Heart left ventricle (tissue), 16 donors: Measurements from ENCODE around the gene FAM89B. TPM values are rescaled to one million over a fixed set of nuclear protein-coding genes. Genes with fewer than 3 reads are reported as not detected.

ENCODE experiments used
- ATAC-seq, 4 donors: fragments of 200-7000 bp; cut with Tn5 transposase; one replicate each; pipeline ENCODE4 v1.9.1; 2020 to 2022; ENCODE audit warnings: moderate library complexity in 4 of 4, mild to moderate bottlenecking in 3 of 4, moderate number of reproducible peaks in 1 of 4
- DNase-seq, 5 donors: peaks; one replicate each; pipeline ENCODE4 v3.0.0-alpha.2; 2020
- H3K27ac ChIP-seq, 12 donors: fragments of 200-600 bp; sonication (generic) in 4 of 12; one replicate each; pipeline versions ENCODE4 v1.5.0 to v1.8.0; 2016 to 2022; ENCODE audit warnings: mild to moderate bottlenecking in 2 of 12
- H3K27me3 ChIP-seq, 9 donors: fragments of 200-600 bp; sonication (generic) in 2 of 9; one replicate each; pipeline versions ENCODE4 v1.5.1 to v1.8.0; 2016 to 2022; ENCODE audit warnings: mild to moderate bottlenecking in 3 of 9
- H3K36me3 ChIP-seq, 9 donors: fragments of 200-600 bp; sonication (generic) in 2 of 9; one replicate each; pipeline versions ENCODE4 v1.5.0 to v1.8.0; 2018 to 2022; ENCODE audit warnings: mild to moderate bottlenecking in 2 of 9
- H3K4me1 ChIP-seq, 12 donors: fragments of 200-600 bp; sonication (generic) in 4 of 12; one replicate each; pipeline versions ENCODE4 v1.5.0 to v1.8.0; 2016 to 2022; ENCODE audit warnings: mild to moderate bottlenecking in 3 of 12
- H3K4me3 ChIP-seq, 12 donors: fragments of 200-600 bp; sonication (generic) in 4 of 12; one replicate each; pipeline versions ENCODE4 v1.5.0 to v1.8.0; 2017 to 2022; ENCODE audit warnings: mild to moderate bottlenecking in 9 of 12, moderate library complexity in 4 of 12
- H3K9me3 ChIP-seq, 12 donors: fragments of 200-600 bp; sonication (generic) in 4 of 12; one replicate each; pipeline versions ENCODE4 v1.5.0 to v1.8.0; 2016 to 2022; ENCODE audit warnings: mild to moderate bottlenecking in 1 of 12
- POLR2A ChIP-seq, 2 donors: fragments of 450-650 bp; IDR thresholded peaks; one replicate each; pipeline ENCODE4 v1.6.1; 2017; ENCODE audit warnings: antibody characterized with exemption in 2 of 2, mild to moderate bottlenecking in 2 of 2, moderate library complexity in 2 of 2
- WGBS, 4 donors: extraction: QIAGEN DNeasy Blood & Tissue Kit in 2 of 4; methylation state at CpG; one replicate each; pipeline versions ENCODE4 v1.1.5 to v1.1.7; 2013 to 2018; 5-methylcytosine and 5-hydroxymethylcytosine counted together
- intact Hi-C, 10 donors: fragments of 100-400 bp; cut with DNase I; formaldehyde crosslinking; loops; one replicate each; pipeline versions ENCODE4 v1.11.1 to v1.14.2; 2022
- polyA plus RNA-seq, 2 donors: library from polyadenylated mRNA; stranded (reverse); fragments of 200-250 nt; gene quantifications; one replicate each; pipeline ENCODE4 v1.2.3, GENCODE V29; 2013
- total RNA-seq, 9 donors: library from RNA; depleted of rRNA in 2 of 9; stranded (reverse); fragments of >200 nt in 2 of 9; fragmentation: NEBNext Ultra II Directional in 3 of 9; extraction: Animal tissue kit (Norgen Biotek cat#: 25700) in 3 of 9; gene quantifications; one replicate each; pipeline versions ENCODE4 v1.1.0 to v1.2.4, GENCODE V29; 2016 to 2023
- TF ChIP-seq, protein P1 (sequence below), 12 donors: fragments of 200-600 bp; sonication (generic) in 4 of 12; IDR thresholded peaks; one replicate each; pipeline versions ENCODE4 v1.5.0 to v1.8.0; 2018 to 2022; ENCODE audit warnings: antibody characterized with exemption in 12 of 12, mild to moderate bottlenecking in 5 of 12
- donor health status: ischemic (EF 13 %, LVEDD 7.1; RV severe dilation, severe dysfunction).
- donor health status: healthy with polysubstance abuse.
- donor health status: DM: no; HTN: yes; CAD: no.
- donor health status: DM: no; HTN: no; CAD: no.
- donor health status: ischemic (EF 25% LVEDD 6.9; RV normal size, moderate dysfunction).
- donor health status: ischemic (EF 25% LVEDD 5.7; RV mildly dilated, moderate dysfunction).
- donor health status: healthy.
- donor health status: DM: yes; HTN: yes; CAD: no.
- donor health status: ischemic (EF 35%, LVEDD 5.7; RV mildly dilated, moderate dysfunction).
- donor health status: nonischemic (EF 11% LVEDD 7.7; RV severe dilation, severe dysfunction).
- donor health status: DM: yes; HTN: yes; CAD: no.
- donor health status: PGD.
- donor health status: ischemic (EF 29% LVEDD 5.4; RV normal size, mild dysfunction).
- donor health status: nonischemic (EF 23%, LVEDD 6.1; RV moderate dilation, normal function).

FAM89B gene
- total and polyA plus RNA-seq, 11 donors = 25.8 to 87.9 (median 44.2) TPM

DNA sequence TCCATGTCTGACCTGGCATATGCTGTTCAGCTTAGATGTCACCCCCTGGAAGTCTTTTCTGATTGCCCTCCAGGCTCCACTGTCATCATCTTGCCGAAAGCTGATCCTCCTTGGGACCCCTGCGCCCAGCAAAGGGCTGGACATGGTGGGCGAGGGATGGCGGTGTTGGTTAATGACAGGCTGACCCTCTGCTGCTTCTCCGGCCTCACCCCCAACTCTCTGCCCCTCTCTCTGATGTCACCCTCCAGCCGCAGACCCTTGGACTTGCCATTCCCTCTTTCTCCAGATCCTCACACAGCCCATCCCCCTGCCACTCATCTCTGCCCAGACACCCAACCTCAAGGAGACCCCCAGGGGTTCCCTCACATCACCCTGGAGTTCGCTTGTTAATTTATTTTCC is 5.8 kb downstream of the FAM89B start:
- Histone ChIP-seq H3K27ac (peak overlapping the region in 11 of 12 donors; percentile 89 to 99 (median 97)), H3K4me1 (peaks cover 9 to 57% (median 44%) of the 10 kb centered on the region in 12 donors), H3K27me3 (no peaks in the 10 kb centered on the region), H3K4me3 (peak overlapping the region in 9 of 12 donors; percentile 64 to 96 (median 81)), H3K9me3 (no peaks in the 10 kb centered on the region), H3K36me3 (peaks cover 0 to 50% (median 32%) of the 10 kb centered on the region in 9 donors)
- no peak for TF ChIP-seq POLR2A (IDR thresholded peaks at IDR 0.05)
- intact Hi-C loops = loop anchor here in 3 of 10 donors (5.0 kb wide), 2 partner anchors 34 to 36 kb away; partner anchors contain the start of gene MAP3K11 (in 3 of the 3)
- no peak for ATAC-seq
- 88 to 94% (median 91%) methylated on average over 7 of the region's 7 CpGs for WGBS, 4 donors
- no peak for DNase-seq

DNA sequence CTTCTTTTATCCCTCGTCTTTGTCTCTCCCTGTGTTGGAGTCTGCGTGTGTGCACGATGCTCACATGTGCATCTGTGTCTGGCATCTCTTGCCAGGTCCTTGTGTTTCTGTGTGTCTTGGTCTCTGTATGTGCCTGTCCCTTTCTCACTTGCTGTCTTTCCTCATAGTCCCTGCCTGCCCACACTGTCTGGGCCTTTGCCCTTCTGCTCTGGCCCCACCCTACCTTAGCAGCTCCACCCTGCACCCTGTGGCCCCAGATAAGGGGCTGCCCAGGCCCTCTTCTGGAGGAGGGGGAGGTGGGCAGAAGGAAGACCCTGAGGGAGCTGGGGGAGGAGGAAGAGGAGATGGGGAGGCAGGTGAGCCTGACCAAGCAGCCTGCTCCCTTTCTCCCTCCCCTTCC is 6.3 kb downstream of the FAM89B start:
- Histone ChIP-seq H3K27me3 (no peaks in the 10 kb centered on the region), H3K4me1 (peaks cover 4 to 51% (median 39%) of the 10 kb centered on the region in 12 donors), H3K27ac (peak overlapping the region in 5 of 12 donors; percentile 5 to 99 (median 97)), H3K4me3 (no peak overlapping the region), H3K36me3 (peaks cover 0 to 55% (median 34%) of the 10 kb centered on the region in 9 donors), H3K9me3 (no peaks in the 10 kb centered on the region)
- DNase-seq (no peak), ATAC-seq (no peak)
- 64 to 87% (median 79%) methylated on average over 3 of the region's 3 CpGs for WGBS, 4 donors
- intact Hi-C loops = loop anchor here in 3 of 10 donors (5.0 kb wide), 2 partner anchors 34 to 36 kb away; partner anchors contain the start of gene MAP3K11 (in 3 of the 3)
- TF ChIP-seq, protein P1, sequence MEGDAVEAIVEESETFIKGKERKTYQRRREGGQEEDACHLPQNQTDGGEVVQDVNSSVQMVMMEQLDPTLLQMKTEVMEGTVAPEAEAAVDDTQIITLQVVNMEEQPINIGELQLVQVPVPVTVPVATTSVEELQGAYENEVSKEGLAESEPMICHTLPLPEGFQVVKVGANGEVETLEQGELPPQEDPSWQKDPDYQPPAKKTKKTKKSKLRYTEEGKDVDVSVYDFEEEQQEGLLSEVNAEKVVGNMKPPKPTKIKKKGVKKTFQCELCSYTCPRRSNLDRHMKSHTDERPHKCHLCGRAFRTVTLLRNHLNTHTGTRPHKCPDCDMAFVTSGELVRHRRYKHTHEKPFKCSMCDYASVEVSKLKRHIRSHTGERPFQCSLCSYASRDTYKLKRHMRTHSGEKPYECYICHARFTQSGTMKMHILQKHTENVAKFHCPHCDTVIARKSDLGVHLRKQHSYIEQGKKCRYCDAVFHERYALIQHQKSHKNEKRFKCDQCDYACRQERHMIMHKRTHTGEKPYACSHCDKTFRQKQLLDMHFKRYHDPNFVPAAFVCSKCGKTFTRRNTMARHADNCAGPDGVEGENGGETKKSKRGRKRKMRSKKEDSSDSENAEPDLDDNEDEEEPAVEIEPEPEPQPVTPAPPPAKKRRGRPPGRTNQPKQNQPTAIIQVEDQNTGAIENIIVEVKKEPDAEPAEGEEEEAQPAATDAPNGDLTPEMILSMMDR (IDR thresholded peaks at IDR 0.05) = no peak
- no peak for TF ChIP-seq POLR2A (IDR thresholded peaks at IDR 0.05)

DNA sequence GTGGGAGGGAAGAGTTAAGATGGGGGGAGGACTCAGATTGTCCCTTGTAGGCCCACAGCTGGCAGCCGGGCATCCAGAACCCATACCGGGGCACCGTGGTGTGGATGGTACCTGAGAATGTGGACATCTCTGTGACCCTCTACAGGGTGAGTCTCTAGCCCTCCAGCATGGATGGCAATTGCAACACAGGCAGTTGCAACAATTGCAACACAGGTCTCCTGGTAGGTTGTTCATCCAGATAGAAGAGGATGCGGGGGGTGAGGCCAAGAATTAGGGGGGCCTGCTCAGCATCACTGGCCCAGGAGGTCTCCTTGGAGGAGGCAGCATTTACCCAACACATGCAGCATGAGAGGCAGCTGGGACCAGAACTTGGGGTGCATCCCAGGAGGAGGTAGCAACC is 7.0 kb downstream of the FAM89B start:
- H3K36me3 ChIP-seq = peaks cover 0 to 61% (median 36%) of the 10 kb centered on the region in 9 donors
- H3K27ac ChIP-seq = peak overlapping the region in 1 of 12 donors; percentile 16
- no peaks in the 10 kb centered on the region for H3K9me3 ChIP-seq
- H3K4me3 ChIP-seq = no peak overlapping the region
- DNase-seq (no peak), ATAC-seq (no peak)
- H3K4me1 ChIP-seq = peaks cover 3 to 47% (median 35%) of the 10 kb centered on the region in 12 donors
- no peak for TF ChIP-seq POLR2A (IDR thresholded peaks at IDR 0.05)
- TF ChIP-seq, protein P1 (IDR thresholded peaks at IDR 0.05) = no peak
- H3K27me3 ChIP-seq = no peaks in the 10 kb centered on the region
- WGBS, 4 donors = 80 to 92% (median 87%) methylated on average over 4 of the region's 4 CpGs
- intact Hi-C loops = loop anchor here in 3 of 10 donors (5.0 kb wide), 2 partner anchors 33 to 37 kb away; partner anchors contain the start of gene MAP3K11 (in 3 of the 3)

DNA sequence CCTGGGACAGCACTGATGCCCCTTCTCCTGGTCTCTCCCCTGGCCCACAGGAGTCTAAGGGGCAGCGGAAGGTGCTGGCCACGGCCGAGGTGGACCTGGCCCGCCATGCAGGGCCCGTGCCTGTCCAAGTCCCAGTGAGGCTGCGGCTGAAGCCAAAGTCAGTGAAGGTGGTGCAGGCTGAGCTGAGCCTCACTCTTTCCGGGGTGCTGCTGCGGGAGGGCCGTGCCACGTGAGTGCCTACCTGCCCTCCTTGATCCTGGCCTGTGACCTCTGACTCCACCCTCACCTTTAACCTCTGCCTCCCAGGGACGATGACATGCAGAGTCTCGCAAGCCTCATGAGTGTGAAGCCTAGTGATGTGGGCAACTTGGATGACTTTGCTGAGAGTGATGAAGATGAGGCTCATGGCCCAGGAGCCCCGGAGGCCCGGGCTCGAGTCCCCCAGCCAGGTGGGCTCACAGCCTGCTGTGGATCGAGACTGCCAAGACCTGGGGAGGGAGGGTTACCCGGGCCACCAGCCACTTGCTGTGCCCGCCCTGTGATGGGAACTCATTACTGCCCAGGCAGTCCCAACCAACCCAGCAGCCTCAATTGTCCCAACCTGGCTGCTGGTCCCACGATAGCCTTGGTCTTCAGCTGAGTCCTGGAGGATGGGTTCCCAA is 7.8 kb downstream of the FAM89B start:
- TF ChIP-seq POLR2A (IDR thresholded peaks at IDR 0.05) = no peak
- TF ChIP-seq, protein P1 (IDR thresholded peaks at IDR 0.05) = no peak
- no peaks in the 10 kb centered on the region for H3K27me3 ChIP-seq
- peaks cover 0 to 67% (median 40%) of the 10 kb centered on the region in 9 donors for H3K36me3 ChIP-seq
- DNase-seq (no peak), ATAC-seq (no peak)
- intact Hi-C loops = no loop called here
- H3K27ac ChIP-seq = peak overlapping the region in 1 of 12 donors; percentile 48
- 92 to 94% (median 93%) methylated on average over 8 to 19 of the region's 19 CpGs for WGBS, 4 donors
- H3K9me3 ChIP-seq = no peaks in the 10 kb centered on the region
- no peak overlapping the region for H3K4me3 ChIP-seq
- peaks cover 3 to 45% (median 26%) of the 10 kb centered on the region in 12 donors for H3K4me1 ChIP-seq
